ENCODE data around the gene FDXR. TPM values are rescaled to one million over a fixed set of nuclear protein-coding genes. Genes with fewer than 3 reads are reported as not detected.

Gene FDXR
- total RNA-seq, 1 donor from 2014 or later: 4.6 TPM

GRCh38 chr17:74824961-74825627 is 47.7 kb downstream of the FDXR start:
- intact Hi-C loops (cut with DNase I): no loop called here
- DNase-seq: no peak
- ATAC-seq (ENCODE audit: poor library complexity): no peak

- DNase-seq (peak; percentile 69), ATAC-seq (ENCODE audit: poor library complexity) (peak; percentile 78)
- intact Hi-C loops (cut with DNase I): no loop called here
These were observed 49.8 kb downstream of the FDXR start for GRCh38 chr17:74822939-74823367.

- DNase-seq (no peak), ATAC-seq (ENCODE audit: poor library complexity) (peak; percentile 30)
- intact Hi-C loops (cut with DNase I): no loop called here
These were observed 50.4 kb downstream of the FDXR start for GRCh38 chr17:74822335-74822938.

GRCh38 chr17:74821655-74822334 is 51.0 kb downstream of the FDXR start:
- ATAC-seq (ENCODE audit: poor library complexity) (peak; percentile 58), DNase-seq (no peak)
- intact Hi-C loops (cut with DNase I): no loop called here

GRCh38 chr17:74819801-74820436 is 52.9 kb downstream of the FDXR start:
- no peak for DNase-seq
- intact Hi-C loops (cut with DNase I): no loop called here
- ATAC-seq (ENCODE audit: poor library complexity): no peak

GRCh38 chr17:74818291-74818938 is 54.4 kb downstream of the FDXR start:
- intact Hi-C loops (cut with DNase I): no loop called here
- ATAC-seq (ENCODE audit: poor library complexity) (no peak), DNase-seq (no peak)

- DNase-seq (no peak), ATAC-seq (ENCODE audit: poor library complexity) (no peak)
- intact Hi-C loops (cut with DNase I): no loop called here
These were observed 55.7 kb downstream of the FDXR start for GRCh38 chr17:74816905-74817620.

GRCh38 chr17:74815550-74816370 is 57.0 kb downstream of the FDXR start:
- ATAC-seq (ENCODE audit: poor library complexity) (no peak), DNase-seq (no peak)
- intact Hi-C loops (cut with DNase I): no loop called here

- DNase-seq (no peak), ATAC-seq (ENCODE audit: poor library complexity) (no peak)
- intact Hi-C loops (cut with DNase I): no loop called here
These were observed 57.7 kb downstream of the FDXR start for GRCh38 chr17:74815067-74815466.

GRCh38 chr17:74814453-74814852 is 58.3 kb downstream of the FDXR start:
- no peak for DNase-seq
- intact Hi-C loops (cut with DNase I): no loop called here
- ATAC-seq (ENCODE audit: poor library complexity): no peak

Other genes starting within 250 kb of the FDXR start
- gene CD300E, start 249.3 kb downstream of the FDXR start, total RNA-seq: 0.38 TPM
- not detected for gene CD300LF, start 160.1 kb downstream of the FDXR start, total RNA-seq
- gene RAB37, start 135.7 kb downstream of the FDXR start, total RNA-seq: 4.1 TPM
- 13.7 TPM for gene NHERF1, start 124.4 kb downstream of the FDXR start, total RNA-seq
- gene NAT9, start 96.6 kb downstream of the FDXR start, total RNA-seq: 18.6 TPM
- 0.65 TPM for gene GRIN2C, start 13.1 kb downstream of the FDXR start, total RNA-seq
- gene FADS6, start 20.6 kb upstream of the FDXR start, total RNA-seq: not detected
- gene USH1G, start 50.3 kb upstream of the FDXR start, total RNA-seq: not detected
- gene OTOP2, start 51.3 kb upstream of the FDXR start, total RNA-seq: not detected
- not detected for gene OTOP3, start 62.9 kb upstream of the FDXR start, total RNA-seq
- 9.0 TPM for gene HID1, start 99.8 kb upstream of the FDXR start, total RNA-seq
- gene CDR2L, start 114.6 kb upstream of the FDXR start, total RNA-seq: 18.4 TPM
- 46.6 TPM for gene MRPL58, start 139.7 kb upstream of the FDXR start, total RNA-seq
- gene ATP5PD, start 174.0 kb upstream of the FDXR start, total RNA-seq: 832 TPM
- 23.8 TPM for gene KCTD2, start 174.2 kb upstream of the FDXR start, total RNA-seq
- gene SLC16A5, start 215.0 kb upstream of the FDXR start, total RNA-seq: 6.5 TPM
- gene ARMC7, start 237.0 kb upstream of the FDXR start, total RNA-seq: 5.3 TPM

Data from Right ventricle myocardium superior (tissue), 1 donor.